ENCODE measurements around the gene THADA. TPM values are rescaled to one million over a fixed set of nuclear protein-coding genes. Genes with fewer than 3 reads are reported as not detected.

Gene THADA
- total RNA-seq: 13.3 and 18.2 TPM in 2 replicates

GRCh38 chr2:43595603-43596412 lies at the start of gene THADA:
TSS of gene THADA (minus strand) at chr2:43596038. CDS start at chr2:43592392, 3,646 bp downstream.

GRCh38 chr2:43637030-43637803 lies 41.4 kb upstream of the THADA start, which contains the start of gene PLEKHH2:
TSS of gene PLEKHH2 (plus strand) at chr2:43637260. CDS start at chr2:43644674, 7,414 bp downstream.

GRCh38 chr2:43226558-43226954 lies 369.3 kb downstream of the THADA start, which contains the start of gene ZFP36L2:
TSS of gene ZFP36L2 (minus strand) at chr2:43226606. CDS start at chr2:43226315, 291 bp downstream.

Other genes starting within 250 kb of the THADA start
- gene PLEKHH2, start 41.2 kb upstream of the THADA start, total RNA-seq: 1.8 TPM in 2 replicates
- 0.25 and 0.39 TPM in 2 replicates for gene C1GALT1C1L, start 80.4 kb upstream of the THADA start, total RNA-seq
- gene DYNC2LI1, start 178.0 kb upstream of the THADA start, total RNA-seq: 14.8 and 16.7 TPM in 2 replicates
- not detected in 2 replicates for gene ABCG5, start 242.8 kb upstream of the THADA start, total RNA-seq
- gene ABCG8, start 242.9 kb upstream of the THADA start, total RNA-seq: not detected in 2 replicates